ENCODE results near the gene PCSK6. TPM values are rescaled to one million over a fixed set of nuclear protein-coding genes. Genes with fewer than 3 reads are reported as not detected.
A peak's percentile ranks its signal among the peaks of the same experiment; 100 is the strongest.
"Not testable (repeated sequence)": the region's sequence is repeated elsewhere in the genome, so short reads cannot be mapped to it uniquely, and the experiment has no call there.

PCSK6 gene
- total RNA-seq, 1 experiment from 2014 or later = 69.5 TPM

GRCh38 chr15:101357885-101358284 is 131.6 kb downstream of the PCSK6 start:
- POLR2A ChIA-PET = no interaction called here
- H3K27me3 Mint-ChIP-seq (ENCODE audit: insufficient read depth, unreplicated experiment) = no peaks in the 10 kb centered on the region
- peaks cover 8% of the 10 kb centered on the region for H3K4me1 Mint-ChIP-seq (ENCODE audit: low read depth, unreplicated experiment)
- H3K36me3 ChIP-seq (ENCODE audit: control insufficient read depth, insufficient read depth, low read length) = no peaks in the 10 kb centered on the region
- H3K36me3 Mint-ChIP-seq (ENCODE audit: insufficient read depth, unreplicated experiment) = peaks cover 26% of the 10 kb centered on the region
- H3K27me3 ChIP-seq (replicated peaks; ENCODE audit: control insufficient read depth, insufficient read depth, low read length) = no peaks in the 10 kb centered on the region
- BruUV-seq (replicated peaks) = no TSS peak
- TF ChIP-seq, protein P1, sequence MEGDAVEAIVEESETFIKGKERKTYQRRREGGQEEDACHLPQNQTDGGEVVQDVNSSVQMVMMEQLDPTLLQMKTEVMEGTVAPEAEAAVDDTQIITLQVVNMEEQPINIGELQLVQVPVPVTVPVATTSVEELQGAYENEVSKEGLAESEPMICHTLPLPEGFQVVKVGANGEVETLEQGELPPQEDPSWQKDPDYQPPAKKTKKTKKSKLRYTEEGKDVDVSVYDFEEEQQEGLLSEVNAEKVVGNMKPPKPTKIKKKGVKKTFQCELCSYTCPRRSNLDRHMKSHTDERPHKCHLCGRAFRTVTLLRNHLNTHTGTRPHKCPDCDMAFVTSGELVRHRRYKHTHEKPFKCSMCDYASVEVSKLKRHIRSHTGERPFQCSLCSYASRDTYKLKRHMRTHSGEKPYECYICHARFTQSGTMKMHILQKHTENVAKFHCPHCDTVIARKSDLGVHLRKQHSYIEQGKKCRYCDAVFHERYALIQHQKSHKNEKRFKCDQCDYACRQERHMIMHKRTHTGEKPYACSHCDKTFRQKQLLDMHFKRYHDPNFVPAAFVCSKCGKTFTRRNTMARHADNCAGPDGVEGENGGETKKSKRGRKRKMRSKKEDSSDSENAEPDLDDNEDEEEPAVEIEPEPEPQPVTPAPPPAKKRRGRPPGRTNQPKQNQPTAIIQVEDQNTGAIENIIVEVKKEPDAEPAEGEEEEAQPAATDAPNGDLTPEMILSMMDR (IDR thresholded peaks at IDR 0.05; ENCODE audit: insufficient read depth in 1 of 2, low read depth in 1 of 2, low read length in 1 of 2, severe bottlenecking in 1 of 2, unreplicated experiment in 1 of 2) = no peak
- CTCF ChIA-PET = no interaction called here
- H3K4me3 ChIP-seq (ENCODE audit: low read depth, low read length) = no peak overlapping the region
- H3K4me3 Mint-ChIP-seq (ENCODE audit: unreplicated experiment) = no peak overlapping the region
- intact Hi-C loops (cut with micrococcal nuclease; ENCODE audit: unreplicated experiment) = no loop called here
- peaks cover 11% of the 10 kb centered on the region for H3K4me1 ChIP-seq
- H3K27ac Mint-ChIP-seq (ENCODE audit: unreplicated experiment) = no peak overlapping the region
- H3K9me3 ChIP-seq = no peaks in the 10 kb centered on the region
- no peaks in the 10 kb centered on the region for H3K9me3 Mint-ChIP-seq (ENCODE audit: unreplicated experiment)
- DNase-seq = no peak

GRCh38 chr15:101357333-101357732 is 132.2 kb downstream of the PCSK6 start:
- ChIA-PET CTCF (no interaction called here), POLR2A (no interaction called here)
- H3K4me3 ChIP-seq (ENCODE audit: low read depth, low read length) = no peak overlapping the region
- peaks cover 21% of the 10 kb centered on the region for H3K36me3 Mint-ChIP-seq (ENCODE audit: insufficient read depth, unreplicated experiment)
- no peaks in the 10 kb centered on the region for H3K27me3 ChIP-seq (replicated peaks; ENCODE audit: control insufficient read depth, insufficient read depth, low read length)
- H3K27me3 Mint-ChIP-seq (ENCODE audit: insufficient read depth, unreplicated experiment) = no peaks in the 10 kb centered on the region
- H3K27ac Mint-ChIP-seq (ENCODE audit: unreplicated experiment) = no peak overlapping the region
- TF ChIP-seq, protein P1 (IDR thresholded peaks at IDR 0.05; ENCODE audit: insufficient read depth in 1 of 2, low read depth in 1 of 2, low read length in 1 of 2, severe bottlenecking in 1 of 2, unreplicated experiment in 1 of 2) = peak in 1 of 2 experiments; percentile 21
- H3K4me1 Mint-ChIP-seq (ENCODE audit: low read depth, unreplicated experiment) = peaks cover 8% of the 10 kb centered on the region
- peaks cover 11% of the 10 kb centered on the region for H3K4me1 ChIP-seq
- H3K36me3 ChIP-seq (ENCODE audit: control insufficient read depth, insufficient read depth, low read length) = no peaks in the 10 kb centered on the region
- no TSS peak for BruUV-seq (replicated peaks)
- intact Hi-C loops (cut with micrococcal nuclease; ENCODE audit: unreplicated experiment) = no loop called here
- no peaks in the 10 kb centered on the region for H3K9me3 Mint-ChIP-seq (ENCODE audit: unreplicated experiment)
- no peak overlapping the region for H3K4me3 Mint-ChIP-seq (ENCODE audit: unreplicated experiment)
- DNase-seq = no peak
- no peaks in the 10 kb centered on the region for H3K9me3 ChIP-seq

DNA sequence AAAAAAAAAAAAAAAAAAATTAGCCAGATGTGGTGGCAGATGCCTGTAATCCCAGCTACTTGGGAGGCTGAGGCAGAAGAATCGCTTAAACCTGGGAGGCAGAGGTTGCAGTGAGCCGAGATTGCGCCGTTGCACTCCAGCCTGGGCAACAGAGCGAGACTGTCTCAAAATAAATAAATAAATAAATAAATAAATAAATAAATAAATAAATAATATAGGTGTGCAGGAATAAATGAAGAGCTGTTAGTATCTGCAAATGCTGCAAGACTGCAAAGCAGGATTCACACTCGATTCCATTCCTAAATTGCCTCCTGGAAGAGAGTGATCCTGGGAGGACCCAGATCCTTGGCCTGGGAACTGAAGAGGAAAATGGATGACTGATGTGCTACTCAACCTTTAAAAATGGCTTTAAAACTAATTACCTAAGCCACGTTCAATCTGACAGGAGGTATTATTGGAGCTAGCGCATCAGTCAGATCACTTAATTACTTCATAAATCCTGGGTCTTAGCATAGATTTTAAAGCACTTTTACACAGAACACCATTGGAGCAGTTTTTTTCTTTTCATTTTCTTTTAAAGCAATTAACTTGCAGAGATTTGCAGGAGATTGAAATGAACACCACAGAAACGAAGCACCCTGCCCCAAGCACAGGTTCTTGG is 132.9 kb downstream of the PCSK6 start:
- CTCF ChIA-PET; POLR2A ChIA-PET; H3K9me3 ChIP-seq; H3K4me3 Mint-ChIP-seq (ENCODE audit: unreplicated experiment); intact Hi-C loops (cut with micrococcal nuclease; ENCODE audit: unreplicated experiment); H3K36me3 ChIP-seq (ENCODE audit: control insufficient read depth, insufficient read depth, low read length); BruUV-seq (replicated peaks); H3K27me3 ChIP-seq (replicated peaks; ENCODE audit: control insufficient read depth, insufficient read depth, low read length); H3K9me3 Mint-ChIP-seq (ENCODE audit: unreplicated experiment); DNase-seq; H3K4me1 Mint-ChIP-seq (ENCODE audit: low read depth, unreplicated experiment); H3K27ac Mint-ChIP-seq (ENCODE audit: unreplicated experiment); H3K4me3 ChIP-seq (ENCODE audit: low read depth, low read length); H3K27me3 Mint-ChIP-seq (ENCODE audit: insufficient read depth, unreplicated experiment): not testable (repeated sequence)
- H3K36me3 Mint-ChIP-seq (ENCODE audit: insufficient read depth, unreplicated experiment) = peaks cover 17% of the 10 kb centered on the region
- H3K4me1 ChIP-seq = peaks cover 11% of the 10 kb centered on the region

All from Caco-2 (cell line).